Hepatocyte (in vitro differentiated cells): ENCODE data around the gene MRPS12.

Experiments used
- EZH2 ChIP-seq: fragments of 200-600 bp; sonication (generic); IDR thresholded peaks from 2 replicates; pipeline ENCODE4 v1.6.1; 2016; ENCODE audit warnings: antibody characterized with exemption, mild to moderate bottlenecking, borderline replicate concordance
- TF ChIP-seq, protein P1 (sequence below): fragments of 200-600 bp; sonication (generic); IDR thresholded peaks from 2 replicates; pipeline ENCODE4 v1.5.1; 2016; ENCODE audit warnings: antibody characterized with exemption, mild to moderate bottlenecking; ENCODE audit not compliant: poor library complexity

DNA sequence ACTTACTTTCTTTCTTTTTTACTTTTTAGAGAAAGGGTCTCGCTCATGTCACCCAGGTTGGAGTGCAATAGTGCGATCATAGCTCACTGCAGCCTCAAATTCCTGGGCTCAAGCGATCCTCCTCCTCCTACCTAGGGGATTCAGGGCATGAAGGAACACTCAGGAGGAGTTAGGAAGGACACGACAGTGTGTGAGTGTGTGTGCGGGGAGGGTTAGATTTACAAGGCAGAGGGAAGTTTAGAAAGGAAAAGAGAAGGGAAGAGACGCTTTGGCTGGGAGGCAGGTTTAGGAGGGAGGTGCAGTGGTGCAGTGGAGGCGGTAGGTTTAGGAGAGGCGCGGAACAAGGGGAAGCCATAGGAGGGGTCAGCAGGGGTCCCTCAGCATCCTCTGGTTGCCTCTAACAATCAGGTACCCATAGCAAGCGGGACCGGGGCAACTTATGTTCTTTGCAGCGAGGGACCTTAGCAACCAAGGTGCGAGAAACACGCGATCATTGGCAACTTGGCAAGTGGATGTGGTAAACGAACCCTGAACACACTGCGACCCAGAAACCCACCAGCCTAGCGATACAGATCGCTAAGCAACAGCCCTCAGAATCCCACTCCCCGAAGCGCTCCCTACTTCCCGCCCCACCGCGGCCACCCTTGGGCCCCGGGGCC is 31.8 kb upstream of the MRPS12 start:
- TF ChIP-seq, protein P1, sequence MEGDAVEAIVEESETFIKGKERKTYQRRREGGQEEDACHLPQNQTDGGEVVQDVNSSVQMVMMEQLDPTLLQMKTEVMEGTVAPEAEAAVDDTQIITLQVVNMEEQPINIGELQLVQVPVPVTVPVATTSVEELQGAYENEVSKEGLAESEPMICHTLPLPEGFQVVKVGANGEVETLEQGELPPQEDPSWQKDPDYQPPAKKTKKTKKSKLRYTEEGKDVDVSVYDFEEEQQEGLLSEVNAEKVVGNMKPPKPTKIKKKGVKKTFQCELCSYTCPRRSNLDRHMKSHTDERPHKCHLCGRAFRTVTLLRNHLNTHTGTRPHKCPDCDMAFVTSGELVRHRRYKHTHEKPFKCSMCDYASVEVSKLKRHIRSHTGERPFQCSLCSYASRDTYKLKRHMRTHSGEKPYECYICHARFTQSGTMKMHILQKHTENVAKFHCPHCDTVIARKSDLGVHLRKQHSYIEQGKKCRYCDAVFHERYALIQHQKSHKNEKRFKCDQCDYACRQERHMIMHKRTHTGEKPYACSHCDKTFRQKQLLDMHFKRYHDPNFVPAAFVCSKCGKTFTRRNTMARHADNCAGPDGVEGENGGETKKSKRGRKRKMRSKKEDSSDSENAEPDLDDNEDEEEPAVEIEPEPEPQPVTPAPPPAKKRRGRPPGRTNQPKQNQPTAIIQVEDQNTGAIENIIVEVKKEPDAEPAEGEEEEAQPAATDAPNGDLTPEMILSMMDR: no peak
- TF ChIP-seq EZH2: no peak
